NCI-H146 treated with DMSO at 0.1 percent for 48 hours (cell line): Measurements from ENCODE around the gene C5orf58.

Experiments used
- DNase-seq: peaks from one replicate; lab custom pipeline; 2025; ENCODE audit not compliant: unreplicated experiment; lab: John Stamatoyannopoulos, UW

Gene C5orf58

DNA sequence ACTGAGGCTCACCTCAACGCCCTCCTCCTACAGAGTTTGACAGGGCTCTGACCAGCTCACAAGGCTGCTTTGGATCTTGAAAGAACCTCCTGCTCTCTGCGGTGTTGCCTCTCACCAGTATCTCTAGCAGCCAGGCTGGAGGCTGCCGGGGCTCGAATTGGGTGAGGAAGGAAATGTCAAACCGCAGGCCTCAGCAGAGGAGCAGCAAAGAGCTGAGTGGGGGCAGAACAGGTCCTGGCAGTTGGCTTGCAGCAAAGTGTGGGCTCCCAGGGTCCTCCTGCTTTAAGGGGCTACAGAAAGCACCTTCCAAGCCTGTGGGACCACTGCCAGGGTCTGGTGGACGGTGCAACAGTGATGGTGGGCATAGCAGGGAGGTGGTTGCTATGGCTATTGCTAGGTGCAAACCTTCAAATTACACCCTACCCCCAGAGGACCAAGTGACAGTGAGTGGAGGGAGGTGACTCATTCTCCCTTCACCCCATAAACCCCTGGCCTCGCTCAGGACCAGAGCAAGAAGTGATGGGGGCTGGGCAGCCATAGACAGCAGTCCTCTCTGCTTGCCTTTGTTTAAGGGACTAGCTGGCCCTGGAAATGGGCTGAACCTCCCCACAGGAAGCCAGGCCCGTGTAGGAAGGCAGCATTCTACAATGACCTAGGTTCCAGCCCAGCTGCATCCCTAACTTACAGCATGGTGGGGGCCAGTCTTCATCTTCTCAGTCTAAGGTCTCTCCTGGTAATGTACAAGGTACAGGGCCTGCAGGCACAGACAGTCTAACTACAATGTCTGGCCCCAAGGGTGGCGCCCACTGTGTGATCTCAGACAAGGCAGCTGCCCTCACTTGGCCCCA is 46.0 kb downstream of the C5orf58 start:
- DNase-seq: no peak

DNA sequence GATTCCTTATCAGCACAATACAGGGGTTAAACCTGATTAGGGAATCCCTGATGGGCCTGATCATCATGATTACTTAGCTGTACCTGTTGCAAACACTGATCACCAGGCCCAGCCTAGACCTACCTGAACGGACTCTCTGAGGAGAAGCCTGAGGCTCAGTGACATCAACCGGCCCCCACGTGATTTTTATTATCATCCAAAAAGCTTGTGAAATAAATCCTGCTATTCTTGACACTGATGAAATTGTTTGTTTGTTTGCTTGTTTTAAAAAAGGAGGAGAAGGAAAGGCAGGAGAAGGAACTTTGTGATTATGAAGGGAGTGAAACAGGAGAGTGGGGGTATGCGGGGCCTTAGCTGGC is 46.7 kb downstream of the C5orf58 start:
- no peak for DNase-seq

DNA sequence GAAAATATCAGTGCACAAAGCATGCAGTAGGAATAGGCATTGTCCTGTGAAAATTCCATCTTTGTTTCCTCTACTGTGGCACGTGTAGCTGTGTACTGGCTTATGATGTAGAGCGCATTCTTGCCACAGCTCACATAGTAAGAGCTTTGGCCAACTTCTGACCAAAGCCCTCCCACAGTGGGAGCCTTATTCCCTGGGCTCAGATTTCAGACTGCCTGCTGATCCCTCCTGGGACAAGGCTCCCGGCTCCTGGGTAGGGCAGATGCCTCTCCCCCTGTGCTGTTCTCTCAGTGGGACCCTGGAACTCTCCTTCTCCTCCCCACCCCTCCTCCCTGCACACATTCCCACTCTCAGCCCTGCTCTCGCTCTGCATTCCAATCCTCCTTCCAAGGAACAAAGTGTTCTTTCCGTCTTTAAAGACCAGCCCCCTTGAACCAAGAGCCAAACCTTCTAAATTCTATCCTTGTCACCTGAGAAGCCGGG is 47.3 kb downstream of the C5orf58 start:
- DNase-seq: no peak

DNA sequence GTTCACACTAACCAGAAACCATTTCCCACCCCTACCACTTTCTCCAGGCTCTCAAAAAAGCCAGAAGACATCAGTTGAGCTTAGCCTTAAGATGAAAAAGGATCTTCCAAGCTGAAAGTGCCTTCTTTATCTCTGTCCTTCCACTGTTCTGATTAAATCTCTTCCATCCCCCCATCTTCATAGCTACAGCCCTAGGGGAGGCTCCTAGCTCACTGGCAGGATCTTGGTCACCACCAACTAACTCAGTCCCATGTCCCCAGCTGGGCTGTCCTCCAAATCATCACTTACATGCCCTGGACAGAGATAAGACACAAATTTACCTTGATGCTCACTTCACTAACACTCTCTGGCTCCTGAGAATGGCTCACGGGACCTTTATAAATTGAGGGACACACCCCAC is 50.5 kb downstream of the C5orf58 start:
- DNase-seq: no peak

DNA sequence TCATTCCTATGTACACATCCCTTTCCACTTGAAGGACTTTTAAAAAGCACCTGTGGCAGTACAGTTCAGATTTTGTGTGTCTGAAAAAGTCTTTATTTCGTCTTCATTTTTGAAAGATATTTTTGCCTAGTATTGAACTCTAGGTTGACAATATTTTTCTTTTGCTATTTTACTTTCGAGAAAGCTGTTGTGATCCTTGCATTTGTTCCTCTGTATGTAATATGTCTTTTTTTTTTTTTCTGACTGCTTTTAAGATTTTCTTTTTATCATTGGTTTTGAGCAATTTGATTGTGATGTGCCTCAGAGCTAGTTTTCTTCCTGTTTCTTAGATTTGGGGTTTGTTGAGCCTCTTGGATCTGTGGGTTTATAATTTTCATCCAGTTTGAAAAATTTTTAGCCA is 51.4 kb downstream of the C5orf58 start:
- no peak for DNase-seq

DNA sequence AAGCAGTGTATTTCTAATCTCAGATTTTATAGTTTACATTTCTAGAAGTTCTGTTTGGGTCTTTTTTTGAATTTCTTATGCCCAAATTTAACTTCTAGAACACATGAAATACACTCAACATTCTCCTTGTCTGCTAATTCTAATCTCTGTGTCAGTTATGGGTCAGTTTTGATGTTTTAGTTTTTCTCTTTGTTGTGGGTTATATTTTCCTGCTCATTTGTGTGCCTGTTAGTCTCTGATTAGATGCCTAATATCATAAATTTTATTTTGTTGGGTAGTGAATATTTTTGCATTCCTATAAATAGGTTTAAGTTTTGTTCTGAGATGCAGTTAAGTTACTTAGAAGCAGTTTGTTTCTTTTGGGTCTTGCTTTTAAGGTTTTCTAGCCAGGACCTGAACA is 52.4 kb downstream of the C5orf58 start:
- DNase-seq: no peak

DNA sequence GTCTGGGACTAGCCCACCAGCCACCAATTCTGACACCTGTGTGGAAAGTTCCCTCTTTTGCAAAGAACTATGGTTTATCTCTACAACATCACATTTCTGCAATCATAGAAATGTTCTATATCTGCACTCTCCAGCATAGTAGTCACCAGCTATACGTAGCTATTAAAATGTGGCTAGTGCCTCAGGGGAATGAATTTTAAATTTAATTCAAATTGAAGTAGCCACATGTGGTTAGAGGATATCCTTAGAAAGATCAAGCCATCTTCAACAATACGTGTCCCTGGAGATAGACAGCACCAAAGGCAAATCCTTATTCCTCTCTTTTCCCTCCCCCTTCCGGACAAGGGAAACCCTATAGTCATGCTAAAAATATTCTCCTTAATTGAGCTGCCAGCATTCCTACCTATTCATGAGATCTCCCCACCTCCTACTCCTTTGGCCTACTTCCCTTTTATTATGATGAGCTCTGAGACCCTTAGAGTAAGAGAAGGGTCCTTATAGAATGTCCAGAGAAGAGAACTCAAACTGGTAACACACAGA is 53.7 kb downstream of the C5orf58 start:
- no peak for DNase-seq

DNA sequence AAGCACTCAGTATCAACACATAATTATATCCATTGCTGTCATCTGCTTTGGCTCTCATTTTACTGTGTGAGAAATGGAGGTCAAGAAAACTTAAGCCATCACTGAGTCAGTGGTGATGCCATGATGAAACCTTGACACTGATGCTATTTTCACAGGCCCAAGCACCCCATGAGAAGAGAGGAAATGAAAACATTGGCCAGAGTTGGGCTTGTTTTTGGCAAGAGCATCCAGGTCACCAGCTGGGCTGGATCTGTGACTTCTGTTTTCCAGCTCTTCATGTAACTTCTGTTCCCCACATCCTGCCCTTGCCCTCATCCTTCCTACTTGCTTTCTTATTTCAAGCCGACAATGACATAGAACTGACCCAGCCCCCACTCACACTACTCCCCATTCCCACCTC is 54.7 kb downstream of the C5orf58 start:
- DNase-seq: no peak

DNA sequence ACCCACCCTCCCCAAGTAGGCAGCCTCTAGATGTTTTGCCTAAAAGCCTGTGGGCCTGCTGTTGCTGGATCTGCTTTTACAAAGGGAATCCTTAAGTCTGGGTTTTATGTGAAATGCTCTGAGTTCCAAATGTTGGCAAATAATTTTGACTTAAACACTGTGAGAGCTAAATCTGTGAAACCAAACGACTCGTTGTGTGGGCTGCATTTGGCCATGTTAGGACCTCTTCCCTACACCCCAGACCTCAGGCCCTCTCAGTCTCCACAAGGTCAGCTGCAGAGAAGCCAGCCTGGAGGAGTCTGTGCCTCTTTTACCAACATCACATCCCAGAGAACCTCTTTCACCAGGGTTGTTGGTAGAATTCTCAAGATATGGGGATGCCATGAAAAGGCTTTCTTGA is 55.4 kb downstream of the C5orf58 start:
- no peak for DNase-seq

DNA sequence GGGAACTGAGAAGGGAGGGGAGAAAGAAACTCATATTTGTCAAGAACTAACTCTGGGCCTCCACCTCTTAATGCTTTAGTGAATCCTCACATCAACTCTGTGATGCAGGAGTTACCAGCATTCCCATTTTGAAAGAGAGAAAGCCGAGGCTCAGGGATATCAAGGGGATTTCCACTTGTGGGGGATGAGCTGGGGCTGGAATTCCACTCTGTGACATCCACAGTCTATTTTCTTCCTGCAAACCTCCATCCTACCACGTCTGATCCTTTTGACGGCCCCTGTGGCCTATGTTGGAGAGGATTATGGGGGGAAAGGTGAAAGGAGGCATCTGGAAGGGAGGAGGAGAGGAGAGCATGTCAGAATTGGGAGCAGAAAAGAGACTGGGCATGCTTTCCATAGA is 55.8 kb downstream of the C5orf58 start:
- DNase-seq: no peak

DNA sequence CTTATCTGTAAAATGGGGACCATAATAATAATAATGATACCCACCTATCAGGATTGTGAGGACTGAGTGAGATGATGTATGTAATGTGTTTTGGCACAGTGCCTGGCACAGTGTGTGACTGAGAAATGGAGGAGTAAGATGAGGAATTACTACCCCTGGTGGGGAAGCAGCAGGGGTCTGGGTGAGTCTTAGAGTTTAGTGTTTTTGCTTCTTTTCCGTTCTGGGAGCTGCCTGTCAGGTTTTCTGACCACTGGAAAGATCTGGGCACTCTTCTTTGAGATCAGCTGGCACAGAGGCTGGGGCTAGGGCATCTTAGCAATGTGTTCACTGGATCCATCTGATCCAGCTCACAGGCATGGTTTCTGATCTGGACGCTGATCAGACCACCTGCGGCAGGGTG is 56.3 kb downstream of the C5orf58 start:
- no peak for DNase-seq

DNA sequence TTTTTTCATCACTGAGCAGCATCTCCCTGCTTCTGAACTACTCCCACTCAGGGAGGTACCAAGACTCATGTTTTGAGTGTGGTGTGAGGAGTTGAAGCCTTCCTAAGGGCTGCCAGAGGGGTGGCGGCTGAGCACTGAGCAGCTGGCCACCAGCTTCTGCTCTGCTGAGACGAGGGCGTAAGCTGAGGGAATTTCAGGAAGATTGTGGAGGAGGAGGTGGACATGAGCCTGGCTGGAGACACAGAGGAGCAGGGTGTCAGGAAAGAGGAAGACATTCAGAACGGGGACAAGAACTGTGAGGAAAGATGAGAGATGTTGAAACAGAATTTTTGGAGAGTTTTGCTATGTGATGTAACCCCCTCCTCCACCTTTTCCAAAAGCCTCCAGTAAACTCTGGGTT is 57.0 kb downstream of the C5orf58 start:
- DNase-seq: no peak

DNA sequence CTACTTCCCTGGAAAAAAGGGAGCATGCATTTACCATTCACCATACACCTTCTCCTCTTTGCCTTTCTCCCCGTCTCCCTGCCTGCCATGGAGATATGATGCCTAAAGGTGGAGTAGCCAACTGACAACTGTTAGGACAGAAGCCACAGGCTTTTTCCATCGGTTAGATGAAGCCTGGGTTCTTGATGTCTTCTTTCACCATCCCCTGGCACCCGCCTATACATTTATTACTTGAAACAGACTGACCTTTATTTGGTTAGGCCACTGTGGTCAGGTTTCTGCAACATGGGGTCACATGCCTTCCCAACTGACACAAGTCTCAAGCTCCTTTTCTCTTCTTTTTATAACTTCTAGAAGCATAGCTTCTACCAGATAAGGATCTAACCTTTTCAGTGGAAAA is 57.7 kb downstream of the C5orf58 start:
- no peak for DNase-seq

DNA sequence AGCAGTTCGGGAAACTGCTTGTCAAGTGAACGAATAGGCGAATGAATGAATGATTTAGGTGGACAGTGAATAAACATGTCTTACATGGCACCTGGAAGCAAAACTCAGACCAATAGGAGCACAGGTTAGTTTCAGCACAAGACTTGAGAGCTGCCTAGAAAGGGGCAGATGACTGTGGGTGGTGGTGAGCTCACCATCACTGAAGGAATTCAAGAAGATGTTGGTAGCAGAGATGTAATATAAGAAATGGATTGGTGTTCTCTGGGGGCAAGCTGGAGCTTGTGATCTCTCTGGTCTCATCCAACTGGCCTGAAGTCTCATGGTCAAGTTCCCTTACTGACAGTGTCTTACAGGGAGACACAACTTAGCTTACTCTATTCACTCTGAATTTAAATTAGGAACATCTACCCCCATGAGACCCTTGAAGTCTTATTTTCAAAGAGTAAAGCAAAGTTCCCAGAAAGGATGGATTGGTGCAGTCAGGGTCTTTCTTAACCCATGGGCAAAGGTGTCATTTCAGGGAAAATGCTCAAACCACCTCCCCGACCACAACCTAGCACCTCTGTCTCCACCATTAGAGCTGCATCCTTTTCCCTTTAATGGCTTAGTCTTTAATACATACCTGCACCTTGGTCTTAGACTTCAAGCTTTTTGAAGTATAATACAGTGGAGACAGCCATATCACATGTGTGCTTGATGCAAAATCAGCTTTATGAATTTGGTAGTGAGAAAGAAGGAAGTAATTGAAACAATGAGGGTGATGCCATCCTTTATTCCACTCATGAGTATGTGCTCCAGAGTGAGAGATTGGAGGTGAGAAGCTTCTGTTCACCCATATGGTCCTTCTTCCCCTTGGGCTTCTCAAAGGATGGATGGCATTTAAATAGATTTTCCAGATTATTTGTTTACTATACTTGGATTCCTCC is 59.7 kb downstream of the C5orf58 start:
- no peak for DNase-seq

DNA sequence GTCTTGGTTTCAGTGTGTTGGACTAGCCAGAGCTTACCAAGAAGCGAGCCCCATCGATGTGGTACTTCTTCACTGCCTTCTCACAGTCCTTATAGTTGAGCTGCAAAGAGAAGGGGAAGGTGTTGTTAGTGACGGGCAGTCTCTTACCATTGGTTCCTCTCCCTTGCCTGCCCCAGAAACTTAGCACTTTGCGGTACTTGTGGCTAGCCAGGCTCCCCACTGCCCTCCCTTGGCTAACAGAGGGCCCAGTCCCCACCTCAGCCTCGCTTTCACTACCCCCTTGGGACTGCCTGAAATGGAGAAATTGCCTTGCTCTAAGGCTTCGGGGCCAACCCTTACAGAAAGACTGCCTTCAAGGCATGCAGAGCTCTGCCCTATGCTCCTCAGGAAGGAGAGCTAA is 60.5 kb downstream of the C5orf58 start:
- no peak for DNase-seq

DNA sequence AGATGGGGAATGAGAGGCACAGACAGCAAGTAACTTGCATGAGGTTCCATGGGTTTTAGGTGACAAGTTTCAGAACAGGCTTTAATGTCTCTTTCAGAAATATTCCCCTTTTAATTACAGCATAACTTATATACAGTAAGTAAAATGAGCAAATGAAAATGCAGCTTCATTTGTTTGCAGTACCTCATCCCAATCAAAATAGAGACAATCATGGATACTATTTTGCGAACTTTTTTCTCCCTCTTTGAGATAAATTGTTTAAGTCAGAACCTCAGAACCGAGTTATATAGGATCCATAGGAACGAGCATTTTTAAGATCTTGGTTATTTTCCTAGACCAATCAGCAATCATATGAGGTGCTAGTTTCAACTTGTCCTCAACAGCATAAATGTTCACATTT is 61.3 kb downstream of the C5orf58 start:
- no peak for DNase-seq

DNA sequence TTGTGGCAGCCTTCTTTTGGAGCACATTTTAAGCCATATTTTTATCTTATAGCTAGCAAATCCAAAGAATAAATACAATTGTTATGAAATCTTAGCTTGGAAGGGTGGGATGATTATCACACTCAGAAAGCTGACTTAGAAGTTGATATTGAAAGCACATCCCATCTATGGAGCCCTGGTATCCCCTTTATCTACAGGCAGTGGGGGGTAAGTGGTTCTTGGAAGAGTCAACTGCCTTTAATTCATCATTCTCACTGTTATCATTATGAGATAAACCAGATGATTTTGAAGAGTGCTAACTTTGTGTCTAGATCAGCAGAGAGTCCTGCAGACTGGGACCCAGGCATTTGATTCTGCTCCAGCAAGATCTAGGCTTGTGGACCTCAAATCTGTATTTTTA is 61.8 kb downstream of the C5orf58 start:
- DNase-seq: no peak
